ENCODE data around the gene SERPINC1. TPM values are rescaled to one million over a fixed set of nuclear protein-coding genes. Genes with fewer than 3 reads are reported as not detected.
"Not testable (repeated sequence)": the region's sequence is repeated elsewhere in the genome, so short reads cannot be mapped to it uniquely, and the experiment has no call there.

SERPINC1 gene
- total RNA-seq, 2 donors from 2014 or later = 0.21 to 0.35 TPM

GRCh38 chr1:173900427-173900826, 16.7 kb downstream of the SERPINC1 start:
- no peak for DNase-seq
- intact Hi-C loops (cut with DNase I) = no loop called here

GRCh38 chr1:173894189-173894588, 22.9 kb downstream of the SERPINC1 start:
- intact Hi-C loops (cut with DNase I) = no loop called here
- ATAC-seq (no peak), DNase-seq (no peak)

More at GRCh38 chr1:173900427-173900826, 16.7 kb downstream of the SERPINC1 start:
- ATAC-seq = no peak

- ATAC-seq = no peak
- intact Hi-C loops (cut with DNase I) = no loop called here
- DNase-seq = no peak
Observed at GRCh38 chr1:173893611-173894010, 23.5 kb downstream of the SERPINC1 start.

- ATAC-seq = no peak
- intact Hi-C loops (cut with DNase I) = no loop called here
Observed at GRCh38 chr1:173889885-173890284, 27.2 kb downstream of the SERPINC1 start.

GRCh38 chr1:173888749-173889148, 28.4 kb downstream of the SERPINC1 start:
- ATAC-seq = no peak
- DNase-seq = no peak
- intact Hi-C loops (cut with DNase I) = no loop called here

More at GRCh38 chr1:173889885-173890284, 27.2 kb downstream of the SERPINC1 start:
- DNase-seq = no peak

GRCh38 chr1:173887627-173888026, 29.5 kb downstream of the SERPINC1 start:
- intact Hi-C loops (cut with DNase I) = no loop called here
- DNase-seq (no peak), ATAC-seq (no peak)

GRCh38 chr1:173886746-173887611, 30.1 kb downstream of the SERPINC1 start:
- ATAC-seq = no peak
- intact Hi-C loops (cut with DNase I) = no loop called here
- no peak for DNase-seq

- DNase-seq (no peak), ATAC-seq (no peak)
- intact Hi-C loops (cut with DNase I) = no loop called here
Observed at GRCh38 chr1:173884701-173885100, 32.4 kb downstream of the SERPINC1 start.

- DNase-seq; intact Hi-C loops (cut with DNase I); ATAC-seq: not testable (repeated sequence)
Observed at GRCh38 chr1:173881117-173881516, 36.0 kb downstream of the SERPINC1 start.

- ATAC-seq (no peak), DNase-seq (no peak)
- intact Hi-C loops (cut with DNase I) = no loop called here
Observed at GRCh38 chr1:173878251-173878650, 38.9 kb downstream of the SERPINC1 start.

GRCh38 chr1:173876732-173877131, 40.4 kb downstream of the SERPINC1 start:
- DNase-seq = no peak
- ATAC-seq = no peak
- intact Hi-C loops (cut with DNase I) = no loop called here

GRCh38 chr1:173871500-173871899, 45.6 kb downstream of the SERPINC1 start:
- DNase-seq = no peak
- intact Hi-C loops (cut with DNase I) = no loop called here
- ATAC-seq = no peak

GRCh38 chr1:173871091-173871490, 46.0 kb downstream of the SERPINC1 start:
- ATAC-seq (no peak), DNase-seq (no peak)
- intact Hi-C loops (cut with DNase I) = no loop called here

GRCh38 chr1:173870252-173871075, 46.7 kb downstream of the SERPINC1 start:
- DNase-seq (no peak), ATAC-seq (no peak)
- intact Hi-C loops (cut with DNase I) = no loop called here

GRCh38 chr1:173869021-173869359, 48.1 kb downstream of the SERPINC1 start:
- no peak for DNase-seq
- intact Hi-C loops (cut with DNase I) = no loop called here
- no peak for ATAC-seq

- intact Hi-C loops (cut with DNase I) = no loop called here
- DNase-seq (peak; percentile 91), ATAC-seq (peak; percentile 60 to 85)
Observed at GRCh38 chr1:173868266-173869020, 48.7 kb downstream of the SERPINC1 start, which contains the start of gene ZBTB37. Gene ZBTB37 (plus strand): TSS chr1:173868380. CDS start chr1:173870226, 1,846 bp downstream.

- peak; percentile 95 to 96 for ATAC-seq
- intact Hi-C loops (cut with DNase I) = no loop called here
- peak; percentile 99 for DNase-seq
Observed at GRCh38 chr1:173867753-173868265, 49.3 kb downstream of the SERPINC1 start, which contains the start of gene GAS5. Gene GAS5 (minus strand): TSS chr1:173867989.

GRCh38 chr1:173867141-173867752, 49.9 kb downstream of the SERPINC1 start:
- ATAC-seq = peak in 1 of 2 donors; percentile 1
- intact Hi-C loops (cut with DNase I) = no loop called here
- no peak for DNase-seq
